SK-N-DZ (cell line): ENCODE results near the gene PIP4K2A.
"Not testable (repeated sequence)": the region's sequence is repeated elsewhere in the genome, so short reads cannot be mapped to it uniquely, and the experiment has no call there.

ENCODE experiments used
- DNase-seq: peaks from one replicate; pipeline ENCODE4 v3.0.0-alpha.2; 2015; ENCODE audit warnings: low spot score

PIP4K2A gene

GRCh38 chr10:22554461-22555182 lies 159.8 kb downstream of the PIP4K2A start:
- peak; percentile 62 for DNase-seq

GRCh38 chr10:22553452-22553995 lies 160.9 kb downstream of the PIP4K2A start:
- DNase-seq = no peak

DNA sequence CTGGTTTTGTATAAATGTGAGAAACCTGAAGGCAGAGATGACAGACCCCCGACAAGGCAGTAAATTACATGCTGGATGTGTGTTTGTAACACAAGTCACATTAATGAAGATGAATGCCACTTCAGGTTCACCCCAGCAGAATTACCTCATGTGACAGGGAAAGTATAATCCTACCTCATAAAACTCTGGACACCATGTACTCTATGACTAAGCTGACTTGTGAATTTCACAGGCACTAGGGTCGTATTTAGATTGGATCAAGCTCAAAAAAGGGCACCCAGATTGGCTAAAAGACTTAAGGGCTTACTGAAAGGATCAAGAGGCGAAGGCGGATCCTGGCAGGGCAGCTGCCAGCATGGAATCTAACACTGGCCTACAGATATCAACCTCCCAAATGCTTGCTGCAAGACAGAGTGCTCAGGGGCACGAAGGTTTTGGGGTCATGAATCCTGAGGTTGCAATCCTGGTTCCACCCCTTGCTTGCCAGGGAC lies 161.4 kb downstream of the PIP4K2A start:
- DNase-seq = no peak

- DNase-seq = no peak
These were observed 162.6 kb downstream of the PIP4K2A start for GRCh38 chr10:22551681-22552365.

GRCh38 chr10:22550732-22551131 lies 163.6 kb downstream of the PIP4K2A start:
- DNase-seq = peak; percentile 42

GRCh38 chr10:22548344-22548743 lies 166.0 kb downstream of the PIP4K2A start:
- no peak for DNase-seq

DNA sequence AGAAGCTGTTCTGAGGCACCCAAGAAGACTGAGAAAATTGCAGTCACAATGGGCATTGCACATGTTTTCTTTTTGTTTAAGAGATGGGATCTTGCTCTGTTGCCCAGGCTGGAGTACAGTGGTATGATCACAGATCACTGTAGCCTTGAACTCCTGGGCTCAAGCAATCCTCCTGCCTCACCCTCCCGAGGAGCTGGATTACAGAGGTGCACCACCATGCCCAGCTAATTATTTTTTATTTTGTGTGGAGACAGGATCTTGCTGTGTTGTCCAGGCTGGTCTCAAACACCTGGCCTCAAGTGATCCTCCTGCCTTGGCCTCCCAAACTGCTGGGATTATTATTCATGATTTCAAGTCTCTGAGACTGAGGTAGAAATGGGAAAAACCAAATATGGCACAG lies 168.7 kb downstream of the PIP4K2A start:
- no peak for DNase-seq

- no peak for DNase-seq
These were observed 169.9 kb downstream of the PIP4K2A start for GRCh38 chr10:22544325-22545068.

DNA sequence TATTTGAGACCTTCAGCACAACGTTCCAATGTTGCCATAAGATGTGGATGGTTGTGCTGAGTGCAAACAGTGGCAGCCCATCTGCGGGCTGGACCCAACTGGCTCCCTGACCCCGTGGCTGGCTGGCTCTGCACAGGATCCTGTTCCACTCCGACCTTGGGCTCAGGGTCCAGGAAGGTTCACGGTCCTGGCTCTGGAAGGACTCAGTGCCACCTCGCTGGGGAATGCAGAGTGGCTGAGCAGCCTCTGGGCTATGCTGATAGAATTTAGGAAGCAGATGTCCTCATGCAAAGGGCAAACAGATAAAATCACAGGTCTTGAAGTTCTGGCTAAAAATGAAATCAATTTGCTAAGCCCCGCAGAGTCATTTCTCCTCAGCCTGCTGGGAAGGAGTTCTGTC lies 171.6 kb downstream of the PIP4K2A start:
- peak; percentile 44 for DNase-seq

- DNase-seq = no peak
These were observed 172.5 kb downstream of the PIP4K2A start for GRCh38 chr10:22541900-22542299.

DNA sequence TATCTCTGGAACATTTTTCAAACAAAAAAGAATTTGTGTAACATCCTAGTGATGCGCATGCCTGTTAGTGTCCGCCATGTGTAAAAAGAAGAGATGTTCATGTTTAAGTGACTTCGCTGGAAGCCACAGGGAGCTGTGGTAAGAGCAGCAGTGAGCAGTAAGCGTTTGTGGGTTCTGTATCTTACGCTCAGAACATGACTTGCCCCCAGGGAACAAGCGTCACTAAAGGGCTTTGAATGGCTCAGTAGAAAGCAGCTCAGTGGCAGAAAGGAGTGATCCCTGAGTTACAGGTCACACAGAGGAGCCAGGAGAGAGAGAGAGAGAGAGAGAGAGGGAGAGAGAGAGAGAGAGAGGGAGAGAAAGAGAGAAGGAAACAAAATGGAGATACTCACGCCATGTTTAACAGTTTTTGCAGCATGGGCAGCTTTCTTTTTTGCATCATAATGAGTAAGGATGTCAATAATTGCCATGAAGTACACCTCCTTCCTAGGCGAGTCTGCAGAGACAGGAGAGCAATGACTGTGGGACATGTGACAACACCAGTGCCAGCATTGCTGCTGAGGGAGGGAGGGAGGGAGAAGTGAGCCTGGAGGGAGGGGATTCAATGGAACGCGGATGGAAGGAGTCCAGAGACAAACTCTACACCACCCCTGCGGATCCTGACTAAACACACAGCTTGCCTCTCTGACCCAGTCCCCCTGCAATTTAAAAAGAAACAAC lies 174.6 kb downstream of the PIP4K2A start:
- DNase-seq = no peak

- DNase-seq = no peak
These were observed 176.6 kb downstream of the PIP4K2A start for GRCh38 chr10:22537810-22538209.

GRCh38 chr10:22536620-22537019 lies 177.8 kb downstream of the PIP4K2A start:
- no peak for DNase-seq

- no peak for DNase-seq
These were observed 179.4 kb downstream of the PIP4K2A start for GRCh38 chr10:22534849-22535604.

GRCh38 chr10:22531441-22531840 lies 182.9 kb downstream of the PIP4K2A start:
- DNase-seq = no peak

- no peak for DNase-seq
These were observed 183.4 kb downstream of the PIP4K2A start for GRCh38 chr10:22531008-22531407.

DNA sequence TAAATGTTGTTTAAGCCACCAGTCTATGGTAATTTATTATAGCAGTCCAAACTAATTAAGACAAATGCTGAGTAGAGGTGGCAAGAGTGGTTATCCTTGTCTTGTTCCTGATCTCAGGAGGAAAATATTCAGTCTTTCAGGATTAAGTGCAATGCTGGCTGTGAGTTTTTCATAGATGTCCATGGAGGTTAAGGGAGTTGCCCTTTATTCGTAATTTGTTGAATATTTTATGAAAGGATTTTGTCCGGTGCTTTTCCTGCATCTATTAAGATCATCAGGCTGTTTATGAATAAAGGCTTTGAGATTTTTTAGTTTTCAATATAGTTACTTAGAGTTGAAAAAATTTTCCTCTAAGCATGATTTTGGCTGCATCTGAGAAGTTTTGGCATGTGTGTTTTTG lies 186.9 kb downstream of the PIP4K2A start:
- no peak for DNase-seq

GRCh38 chr10:22524333-22524732 lies 190.0 kb downstream of the PIP4K2A start:
- not testable (repeated sequence) for DNase-seq

- DNase-seq = not testable (repeated sequence)
These were observed 193.7 kb downstream of the PIP4K2A start for GRCh38 chr10:22520645-22521044.

DNA sequence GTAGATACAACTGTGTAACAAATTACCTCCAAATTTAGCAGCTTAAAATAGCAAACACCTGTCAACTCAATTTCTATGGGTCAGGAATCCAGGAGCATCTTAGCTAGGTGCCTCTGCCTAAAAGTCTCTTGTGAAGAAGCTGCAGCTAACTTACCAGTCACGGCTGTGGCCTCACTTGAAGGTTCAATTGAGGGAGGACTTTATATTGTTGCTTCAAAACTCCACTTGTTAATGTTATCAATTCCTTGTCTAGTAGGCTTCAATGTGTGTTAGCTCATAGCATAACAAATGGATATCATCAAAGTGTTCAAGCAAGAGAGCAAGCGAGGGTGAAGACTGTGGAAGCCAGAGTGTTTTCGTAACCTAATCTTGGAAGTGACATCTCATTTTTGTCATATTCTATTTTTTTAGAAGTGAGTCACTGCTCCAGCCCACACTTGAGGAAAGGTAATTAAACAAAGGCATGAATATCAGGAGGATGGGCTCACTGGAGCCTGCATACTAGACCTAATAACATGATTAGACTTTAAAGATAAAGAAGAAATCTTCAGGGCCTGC lies 196.1 kb downstream of the PIP4K2A start:
- no peak for DNase-seq
